ENCODE measurements around the gene RMDN2. TPM values are rescaled to one million over a fixed set of nuclear protein-coding genes. Genes with fewer than 3 reads are reported as not detected.

The RMDN2 gene
- total RNA-seq, 1 experiment from 2014 or later: 4.7 TPM

- intact Hi-C loops (cut with micrococcal nuclease; ENCODE audit: unreplicated experiment): no loop called here
- no peak overlapping the region for H3K27ac Mint-ChIP-seq (ENCODE audit: unreplicated experiment)
- CTCF ChIA-PET: no interaction called here
- H3K4me1 Mint-ChIP-seq (ENCODE audit: low read depth, unreplicated experiment): no peaks in the 10 kb centered on the region
- no peak overlapping the region for H3K4me3 Mint-ChIP-seq (ENCODE audit: low read depth, unreplicated experiment)
- no peak for DNase-seq
- no TSS peak for BruUV-seq (replicated peaks)
- TF ChIP-seq, protein P1, sequence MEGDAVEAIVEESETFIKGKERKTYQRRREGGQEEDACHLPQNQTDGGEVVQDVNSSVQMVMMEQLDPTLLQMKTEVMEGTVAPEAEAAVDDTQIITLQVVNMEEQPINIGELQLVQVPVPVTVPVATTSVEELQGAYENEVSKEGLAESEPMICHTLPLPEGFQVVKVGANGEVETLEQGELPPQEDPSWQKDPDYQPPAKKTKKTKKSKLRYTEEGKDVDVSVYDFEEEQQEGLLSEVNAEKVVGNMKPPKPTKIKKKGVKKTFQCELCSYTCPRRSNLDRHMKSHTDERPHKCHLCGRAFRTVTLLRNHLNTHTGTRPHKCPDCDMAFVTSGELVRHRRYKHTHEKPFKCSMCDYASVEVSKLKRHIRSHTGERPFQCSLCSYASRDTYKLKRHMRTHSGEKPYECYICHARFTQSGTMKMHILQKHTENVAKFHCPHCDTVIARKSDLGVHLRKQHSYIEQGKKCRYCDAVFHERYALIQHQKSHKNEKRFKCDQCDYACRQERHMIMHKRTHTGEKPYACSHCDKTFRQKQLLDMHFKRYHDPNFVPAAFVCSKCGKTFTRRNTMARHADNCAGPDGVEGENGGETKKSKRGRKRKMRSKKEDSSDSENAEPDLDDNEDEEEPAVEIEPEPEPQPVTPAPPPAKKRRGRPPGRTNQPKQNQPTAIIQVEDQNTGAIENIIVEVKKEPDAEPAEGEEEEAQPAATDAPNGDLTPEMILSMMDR (IDR thresholded peaks at IDR 0.05; ENCODE audit: unreplicated experiment): no peak
- no peaks in the 10 kb centered on the region for H3K27me3 Mint-ChIP-seq (ENCODE audit: unreplicated experiment)
- H3K9me3 Mint-ChIP-seq (ENCODE audit: low read depth, unreplicated experiment): no peaks in the 10 kb centered on the region
- no peaks in the 10 kb centered on the region for H3K36me3 Mint-ChIP-seq (ENCODE audit: insufficient read depth, unreplicated experiment)
Measured at GRCh38 chr2:37882036-37882435, 43.1 kb upstream of the RMDN2 start.

- TF ChIP-seq, protein P1 (IDR thresholded peaks at IDR 0.05; ENCODE audit: unreplicated experiment): no peak
- intact Hi-C loops (cut with micrococcal nuclease; ENCODE audit: unreplicated experiment): no loop called here
Measured at GRCh38 chr2:37883518-37883917, 41.6 kb upstream of the RMDN2 start.

GRCh38 chr2:37885329-37885993 is 39.6 kb upstream of the RMDN2 start:
- peaks cover 7% of the 10 kb centered on the region for H3K27me3 Mint-ChIP-seq (ENCODE audit: unreplicated experiment)
- TF ChIP-seq, protein P1 (IDR thresholded peaks at IDR 0.05; ENCODE audit: unreplicated experiment): no peak
- no peak for DNase-seq
- no peaks in the 10 kb centered on the region for H3K9me3 Mint-ChIP-seq (ENCODE audit: low read depth, unreplicated experiment)
- H3K27ac Mint-ChIP-seq (ENCODE audit: unreplicated experiment): no peak overlapping the region
- no peaks in the 10 kb centered on the region for H3K36me3 Mint-ChIP-seq (ENCODE audit: insufficient read depth, unreplicated experiment)
- CTCF ChIA-PET: no interaction called here
- H3K4me3 Mint-ChIP-seq (ENCODE audit: low read depth, unreplicated experiment): no peak overlapping the region
- no TSS peak for BruUV-seq (replicated peaks)
- no peaks in the 10 kb centered on the region for H3K4me1 Mint-ChIP-seq (ENCODE audit: low read depth, unreplicated experiment)
- intact Hi-C loops (cut with micrococcal nuclease; ENCODE audit: unreplicated experiment): no loop called here

More at GRCh38 chr2:37883518-37883917, 41.6 kb upstream of the RMDN2 start:
- no peak for DNase-seq
- Mint-ChIP-seq H3K27ac (ENCODE audit: unreplicated experiment) (no peak overlapping the region), H3K36me3 (ENCODE audit: insufficient read depth, unreplicated experiment) (no peaks in the 10 kb centered on the region), H3K4me1 (ENCODE audit: low read depth, unreplicated experiment) (no peaks in the 10 kb centered on the region), H3K9me3 (ENCODE audit: low read depth, unreplicated experiment) (no peaks in the 10 kb centered on the region), H3K4me3 (ENCODE audit: low read depth, unreplicated experiment) (no peak overlapping the region), H3K27me3 (ENCODE audit: unreplicated experiment) (peaks cover 7% of the 10 kb centered on the region)
- CTCF ChIA-PET: interaction anchor here (0.6 kb wide), 1 partner anchor 391 kb away, joined by 5 read pairs; no protein-coding TSS in a partner anchor
- BruUV-seq (replicated peaks): no TSS peak

- Mint-ChIP-seq H3K27ac (ENCODE audit: unreplicated experiment) (no peak overlapping the region), H3K36me3 (ENCODE audit: insufficient read depth, unreplicated experiment) (no peaks in the 10 kb centered on the region), H3K27me3 (ENCODE audit: unreplicated experiment) (peaks cover 7% of the 10 kb centered on the region), H3K4me1 (ENCODE audit: low read depth, unreplicated experiment) (peaks cover 7% of the 10 kb centered on the region), H3K9me3 (ENCODE audit: low read depth, unreplicated experiment) (no peaks in the 10 kb centered on the region), H3K4me3 (ENCODE audit: low read depth, unreplicated experiment) (no peak overlapping the region)
- no TSS peak for BruUV-seq (replicated peaks)
- CTCF ChIA-PET: interaction anchor here (0.6 to 1.1 kb wide), 2 partner anchors 9 to 190 kb away, joined by 4 to 5 read pairs; no protein-coding TSS in a partner anchor
- TF ChIP-seq, protein P1 (IDR thresholded peaks at IDR 0.05; ENCODE audit: unreplicated experiment): no peak
- DNase-seq: no peak
- intact Hi-C loops (cut with micrococcal nuclease; ENCODE audit: unreplicated experiment): no loop called here
Measured at GRCh38 chr2:37886745-37887144, 38.3 kb upstream of the RMDN2 start.
